Measurements from ENCODE around the gene EFHB.

GRCh38 chr3:19931180-19931692 is 2.8 kb downstream of the EFHB start:
- TF ChIP-seq, protein P1, sequence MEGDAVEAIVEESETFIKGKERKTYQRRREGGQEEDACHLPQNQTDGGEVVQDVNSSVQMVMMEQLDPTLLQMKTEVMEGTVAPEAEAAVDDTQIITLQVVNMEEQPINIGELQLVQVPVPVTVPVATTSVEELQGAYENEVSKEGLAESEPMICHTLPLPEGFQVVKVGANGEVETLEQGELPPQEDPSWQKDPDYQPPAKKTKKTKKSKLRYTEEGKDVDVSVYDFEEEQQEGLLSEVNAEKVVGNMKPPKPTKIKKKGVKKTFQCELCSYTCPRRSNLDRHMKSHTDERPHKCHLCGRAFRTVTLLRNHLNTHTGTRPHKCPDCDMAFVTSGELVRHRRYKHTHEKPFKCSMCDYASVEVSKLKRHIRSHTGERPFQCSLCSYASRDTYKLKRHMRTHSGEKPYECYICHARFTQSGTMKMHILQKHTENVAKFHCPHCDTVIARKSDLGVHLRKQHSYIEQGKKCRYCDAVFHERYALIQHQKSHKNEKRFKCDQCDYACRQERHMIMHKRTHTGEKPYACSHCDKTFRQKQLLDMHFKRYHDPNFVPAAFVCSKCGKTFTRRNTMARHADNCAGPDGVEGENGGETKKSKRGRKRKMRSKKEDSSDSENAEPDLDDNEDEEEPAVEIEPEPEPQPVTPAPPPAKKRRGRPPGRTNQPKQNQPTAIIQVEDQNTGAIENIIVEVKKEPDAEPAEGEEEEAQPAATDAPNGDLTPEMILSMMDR (conservative IDR thresholded peaks at IDR 0.05 in 1 of 2, IDR thresholded peaks at IDR 0.05 in 1 of 2; ENCODE audit: extremely low read depth in 1 of 2, insufficient read depth in 1 of 2, low read depth in 1 of 2, low read length in 2 of 2), result no peak
- TF ChIP-seq EZH2 (IDR thresholded peaks at IDR 0.05; ENCODE audit: borderline replicate concordance, low read length), result no peak

All from mammary epithelial cell (primary cell).